GM12878 (cell line): ENCODE results near the gene PHRF1. TPM values are rescaled to one million over a fixed set of nuclear protein-coding genes. Genes with fewer than 3 reads are reported as not detected.

Experiments used
- ATAC-seq: fragments of 200-7000 bp; cut with Tn5 transposase; 3 replicates; pipeline ENCODE4 v1.9.1; 2020; ENCODE audit warnings: mild to moderate bottlenecking, moderate library complexity
- BruUV-seq: library from RNA; stranded (reverse); fragments of 400-500 nt; replicated peaks from 2 replicates; lab custom pipeline; 2021; lab: Mats Ljungman, UMichigan
- CTCF ChIA-PET: fragments of 300-600 bp; sonication (Branson Sonifier 250); formaldehyde crosslinking; extraction: SDS; loops from one replicate; lab custom pipeline; 2021; ENCODE audit warnings: inconsistent platforms; lab: Yijun Ruan, JAX
- POLR2A ChIA-PET: fragments of 350-600 bp; formaldehyde crosslinking; extraction: SDS; loops from one replicate; lab custom pipeline; 2021; ENCODE audit warnings: inconsistent platforms; lab: Charles Lee
- RAD21 ChIA-PET: fragments of 300-600 bp; sonication (Branson Sonifier 250); formaldehyde crosslinking; loops from one replicate; lab custom pipeline; 2023; ENCODE audit warnings: antibody characterized with exemption; ENCODE audit not compliant: unreplicated experiment; lab: Charles Lee
- SMC1A ChIA-PET: fragments of 300-600 bp; sonication (Branson Sonifier 250); formaldehyde crosslinking; loops from one replicate; lab custom pipeline; 2023; ENCODE audit not compliant: unreplicated experiment, uncharacterized antibody; lab: Charles Lee
- DNase-seq: peaks from one replicate; pipeline ENCODE4 v3.0.0-alpha.2; 2011; ENCODE audit warnings: low read depth, low spot score
- FAIRE-seq: peaks from 3 replicates; lab custom pipeline; 2011; peaks lifted over from hg19 to GRCh38; lab: Jason Lieb, UNC
- H2AFZ ChIP-seq: 2 replicates; pipeline ENCODE4 v1.6.0; 2011; ENCODE audit warnings: low read depth, low read length, control low read depth; ENCODE audit not compliant: control insufficient read depth
- H3K27ac ChIP-seq: 2 replicates; pipeline ENCODE4 v1.5.1; 2011; ENCODE audit warnings: control low read depth; ENCODE audit not compliant: control insufficient read depth, insufficient read depth
- H3K27me3 ChIP-seq, 2 experiments: replicated peaks in 1 of 2; 2 replicates each; pipeline versions ENCODE4 v1.6.0 to v1.6.1; 2011; ENCODE audit warnings: low read length in 1 of 2; ENCODE audit not compliant: control insufficient read depth in 2 of 2, insufficient read depth in 2 of 2
- H3K36me3 ChIP-seq, 2 experiments: 2 replicates each; pipeline ENCODE4 v1.5.1; 2011; ENCODE audit warnings: low read length in 1 of 2; ENCODE audit not compliant: control insufficient read depth in 2 of 2, insufficient read depth in 2 of 2
- H3K4me1 ChIP-seq: 2 replicates; pipeline ENCODE4 v1.6.1; 2011; ENCODE audit warnings: mild to moderate bottlenecking, low read length, moderate library complexity, mixed read lengths; ENCODE audit not compliant: control insufficient read depth, insufficient read depth
- H3K4me2 ChIP-seq: 2 replicates; pipeline ENCODE4 v1.6.0; 2011; ENCODE audit warnings: control low read depth; ENCODE audit not compliant: control insufficient read depth, insufficient read depth
- H3K4me3 ChIP-seq: fragments of 200-600 bp; sonication (generic); 2 replicates; pipeline ENCODE4 v1.5.1; 2016
- H3K79me2 ChIP-seq: 2 replicates; pipeline ENCODE4 v1.6.0; 2011; ENCODE audit warnings: low read length; ENCODE audit not compliant: control insufficient read depth, insufficient read depth
- H3K9ac ChIP-seq: 2 replicates; pipeline ENCODE4 v1.8.0; 2011; ENCODE audit warnings: low read length, control low read depth, mixed read lengths; ENCODE audit not compliant: control insufficient read depth, insufficient read depth
- H3K9me3 ChIP-seq: replicated peaks from 3 replicates; pipeline ENCODE4 v1.5.1; 2011; ENCODE audit warnings: mild to moderate bottlenecking, low read length; ENCODE audit not compliant: control insufficient read depth, insufficient read depth
- H4K20me1 ChIP-seq: 2 replicates; pipeline ENCODE4 v1.6.0; 2011; ENCODE audit not compliant: control insufficient read depth, insufficient read depth
- CTCF ChIP-seq, 3 experiments: IDR thresholded peaks in 2 of 3; conservative IDR thresholded peaks in 1 of 3; 2 replicates each; pipeline ENCODE4 v1.5.1; 2011; ENCODE audit warnings: low read depth in 3 of 3, low read length in 3 of 3, mild to moderate bottlenecking in 3 of 3, control low read depth in 2 of 3, moderate library complexity in 2 of 3, inconsistent platforms in 1 of 3, mixed read lengths in 1 of 3; ENCODE audit not compliant: control insufficient read depth in 2 of 3, insufficient read depth in 1 of 3; ENCODE audit errors: extremely low read depth in 1 of 3
- E2F8 ChIP-seq: fragments of 450-650 bp; IDR thresholded peaks from 2 replicates; pipeline ENCODE4 v1.6.1; 2018; ENCODE audit warnings: mild to moderate bottlenecking, low read depth, moderate library complexity; ENCODE audit not compliant: partially characterized antibody
- EED ChIP-seq: sonication (generic); IDR thresholded peaks from 2 replicates; pipeline ENCODE4 v1.6.1; 2016; ENCODE audit warnings: antibody characterized with exemption, low read depth
- EGR1 ChIP-seq, 2 experiments: IDR thresholded peaks; 1 replicate in 1 of 2; 2 replicates in 1 of 2; pipeline ENCODE4 v1.6.1; 2011 to 2012; ENCODE audit warnings: low read depth in 2 of 2, low read length in 2 of 2, borderline replicate concordance in 1 of 2, mild to moderate bottlenecking in 1 of 2, moderate library complexity in 1 of 2
- NFYA ChIP-seq: IDR thresholded peaks from 2 replicates; pipeline ENCODE4 v1.6.1; 2011; ENCODE audit warnings: low read depth, mild to moderate bottlenecking, low read length, improper control_type of control experiment, borderline replicate concordance
- PRDM15 ChIP-seq: fragments of 450-650 bp; formaldehyde crosslinking; IDR thresholded peaks from 2 replicates; pipeline ENCODE4 v1.4.0; 2020; ENCODE audit warnings: mild to moderate bottlenecking, moderate library complexity
- RAD51 ChIP-seq: fragments of 450-650 bp; IDR thresholded peaks from 2 replicates; pipeline ENCODE4 v1.6.1; 2016; ENCODE audit warnings: moderate library complexity, mild to moderate bottlenecking, inconsistent platforms
- SIX5 ChIP-seq: IDR thresholded peaks from 2 replicates; pipeline ENCODE4 v1.6.1; 2011; ENCODE audit warnings: mild to moderate bottlenecking, low read depth, low read length, moderate library complexity; ENCODE audit not compliant: severe bottlenecking
- ZNF622 ChIP-seq: fragments of 450-650 bp; IDR thresholded peaks from 2 replicates; pipeline ENCODE4 v1.6.1; 2017; ENCODE audit warnings: mild to moderate bottlenecking, inconsistent platforms
- WGBS: methylation state at CpG from one replicate; pipeline ENCODE4 v1.1.6; 2016; ENCODE audit warnings: low lambda C conversion rate; ENCODE audit not compliant: insufficient replicate concordance, insufficient coverage; ENCODE audit errors: missing lambda C conversion rate; 5-methylcytosine and 5-hydroxymethylcytosine counted together
- in situ Hi-C: fragments of 300-500 bp; cut with MboI; formaldehyde crosslinking; loops from 9 replicates; pipeline ENCODE4 v1.14.3; 2018; ENCODE audit warnings: mixed read lengths
- intact Hi-C: fragments of 100-400 bp; cut with micrococcal nuclease; formaldehyde crosslinking; loops from one replicate; pipeline ENCODE4 v1.14.2; 2022; ENCODE audit not compliant: unreplicated experiment
- polyA plus RNA-seq, 11 experiments: library from polyadenylated mRNA; depleted of rRNA in 4 of 11; unstranded in 6 of 11; stranded (reverse) in 5 of 11; fragments of >200 nt; fragmentation: Nextera tagmentation in 4 of 11; fragmentation: Illumina TruSeq in 1 of 11; extraction: Ambion mirVana in 4 of 11; extraction: Trizol in 1 of 11; gene quantifications; 1 replicate in 1 of 11; 2 replicates in 10 of 11; pipeline versions ENCODE4 v1.2.1 to v1.2.3, GENCODE V29; 2011 to 2016; ENCODE audit warnings: inconsistent platforms in 2 of 11, missing spikeins in 2 of 11, low read depth in 1 of 11
- total RNA-seq, 4 experiments: library from RNA; depleted of rRNA in 3 of 4; stranded (reverse); fragments of >200 nt in 3 of 4; fragmentation: Illumina TruSeq in 1 of 4; extraction: Trizol in 1 of 4; gene quantifications; 2 replicates each; pipeline versions ENCODE4 v1.2.1 to v1.2.3, GENCODE V29; 2013 to 2021

The PHRF1 gene
- total and polyA plus RNA-seq, 10 of the 15 experiments (the other 5 are each of a cell fraction or from before 2014, with no cell fraction given), result 0.13 to 43.5 (median 15.1) TPM

GRCh38 chr11:597166-597725, 21.0 kb downstream of the PHRF1 start:
- TF ChIP-seq RAD51, result no peak
- TF ChIP-seq NFYA, result no peak
- TF ChIP-seq EGR1 (IDR thresholded peaks at IDR 0.05; ENCODE audit: borderline replicate concordance in 1 of 2, low read depth in 2 of 2, low read length in 2 of 2), result no peak
- no peak for TF ChIP-seq SIX5
- no peak for TF ChIP-seq ZNF622
- TF ChIP-seq CTCF (IDR thresholded peaks at IDR 0.05 in 2 of 3, conservative IDR thresholded peaks at IDR 0.05 in 1 of 3; ENCODE audit: control insufficient read depth in 2 of 3, extremely low read depth in 1 of 3, insufficient read depth in 1 of 3, low read depth in 3 of 3, low read length in 3 of 3), result peak in 1 of 3 experiments; percentile 26; a peak in 2 of 6 replicates
- no peak for TF ChIP-seq PRDM15 (CRISPR knock-in tag)
- TF ChIP-seq E2F8, result no peak
- no peak for TF ChIP-seq EED
- H3K27ac ChIP-seq, result no peak overlapping the region
- FAIRE-seq, result no peak
- no peak overlapping the region for H3K4me3 ChIP-seq
- CTCF ChIA-PET, result no interaction called here
- 95% methylated on average over 26 of the region's 29 CpGs for WGBS
- H3K36me3 ChIP-seq, result peaks cover 18 to 56% of the 10 kb centered on the region in 2 experiments; a peak in 3 of 4 replicates
- SMC1A ChIA-PET, result no interaction called here
- in situ Hi-C loops, result no loop called here
- DNase-seq, result no peak
- no peak overlapping the region for H3K9ac ChIP-seq
- no peak overlapping the region for H3K4me2 ChIP-seq
- H3K79me2 ChIP-seq, result no peaks in the 10 kb centered on the region
- RAD21 ChIA-PET, result no interaction called here
- intact Hi-C loops, result no loop called here
- no TSS peak for BruUV-seq
- H4K20me1 ChIP-seq, result no peaks in the 10 kb centered on the region; the same call in 1 of the 2 replicates
- no peak overlapping the region for H2AFZ ChIP-seq
- H3K27me3 ChIP-seq, result no peaks in the 10 kb centered on the region
- H3K4me1 ChIP-seq, result no peaks in the 10 kb centered on the region
- POLR2A ChIA-PET, result no interaction called here
- H3K9me3 ChIP-seq, result no peaks in the 10 kb centered on the region
- peak; percentile 74 for ATAC-seq
